Measurements from ENCODE around the gene WIPI1. TPM values are rescaled to one million over a fixed set of nuclear protein-coding genes. Genes with fewer than 3 reads are reported as not detected.
A peak's percentile ranks its signal among the peaks of the same experiment; 100 is the strongest.

Gene WIPI1
- total and polyA plus RNA-seq, 3 donors from 2014 or later, result 25.4 to 38.3 (median 26.8) TPM

- Histone ChIP-seq H3K4me3 (no peak overlapping the region), H3K36me3 (ENCODE audit: low read depth, missing control alignments) (no peaks in the 10 kb centered on the region), H3K27ac (no peak overlapping the region), H3K27me3 (no peaks in the 10 kb centered on the region), H3K4me1 (peaks cover 10% of the 10 kb centered on the region), H3K9me3 (no peaks in the 10 kb centered on the region)
- intact Hi-C loops (cut with DNase I; ENCODE audit: low total_unique reads), result no loop called here
- WGBS, 2 donors, result 89% methylated on average over 4 of the region's 4 CpGs
- no peak for TF ChIP-seq CTCF (IDR thresholded peaks at IDR 0.05)
- TF ChIP-seq POLR2A (IDR thresholded peaks at IDR 0.05), result no peak
- no peak for DNase-seq
Measured at GRCh38 chr17:68480885-68481284, 23.6 kb upstream of the WIPI1 start.

- TF ChIP-seq POLR2A (IDR thresholded peaks at IDR 0.05), result no peak
- no peak for TF ChIP-seq CTCF (IDR thresholded peaks at IDR 0.05)
- H3K4me3 ChIP-seq, result no peak overlapping the region
- intact Hi-C loops (cut with DNase I; ENCODE audit: low total_unique reads), result no loop called here
- WGBS, 2 donors, result 92 to 98% methylated on average over 1 of the region's 1 CpG
- no peak for DNase-seq
- H3K9me3 ChIP-seq, result no peaks in the 10 kb centered on the region
- no peak overlapping the region for H3K27ac ChIP-seq
- H3K36me3 ChIP-seq (ENCODE audit: low read depth, missing control alignments), result no peaks in the 10 kb centered on the region
- H3K4me1 ChIP-seq, result peaks cover 4% of the 10 kb centered on the region
- no peaks in the 10 kb centered on the region for H3K27me3 ChIP-seq
Measured at GRCh38 chr17:68470961-68471360, 13.7 kb upstream of the WIPI1 start.

GRCh38 chr17:68468788-68469187 lies 11.5 kb upstream of the WIPI1 start:
- no peaks in the 10 kb centered on the region for H3K9me3 ChIP-seq
- H3K27me3 ChIP-seq, result no peaks in the 10 kb centered on the region
- H3K4me3 ChIP-seq, result no peak overlapping the region
- TF ChIP-seq CTCF (IDR thresholded peaks at IDR 0.05), result no peak
- no peak for TF ChIP-seq POLR2A (IDR thresholded peaks at IDR 0.05)
- WGBS, 2 donors, result 93 to 94% methylated on average over 1 of the region's 1 CpG
- H3K27ac ChIP-seq, result no peak overlapping the region
- no peak for DNase-seq
- H3K36me3 ChIP-seq (ENCODE audit: low read depth, missing control alignments), result no peaks in the 10 kb centered on the region
- peaks cover 5% of the 10 kb centered on the region for H3K4me1 ChIP-seq
- intact Hi-C loops (cut with DNase I; ENCODE audit: low total_unique reads), result loop anchor here (10.0 kb wide), 1 partner anchor 204 kb away; no protein-coding TSS in a partner anchor

- intact Hi-C loops (cut with DNase I; ENCODE audit: low total_unique reads), result loop anchor here (10.0 kb wide), 1 partner anchor 204 kb away; no protein-coding TSS in a partner anchor
- TF ChIP-seq CTCF (IDR thresholded peaks at IDR 0.05) (no peak), POLR2A (IDR thresholded peaks at IDR 0.05) (no peak)
- H3K27ac ChIP-seq, result peak overlapping the region in 1 of 2 donors; percentile 2
- DNase-seq, result no peak
- H3K27me3 ChIP-seq, result no peaks in the 10 kb centered on the region
- H3K4me3 ChIP-seq, result no peak overlapping the region
- WGBS, 2 donors, result 43 to 44% methylated on average over 5 of the region's 5 CpGs
- H3K9me3 ChIP-seq, result no peaks in the 10 kb centered on the region
- H3K36me3 ChIP-seq (ENCODE audit: low read depth, missing control alignments), result no peaks in the 10 kb centered on the region
- H3K4me1 ChIP-seq, result peaks cover 10% of the 10 kb centered on the region
Measured at GRCh38 chr17:68468334-68468733, 11.0 kb upstream of the WIPI1 start.

Measured in testis (tissue), 3 donors.